Neutrophil (primary cell): Measurements from ENCODE around the gene RAP1GAP2.

Experiments used
- H3K27ac ChIP-seq: fragments of 200-600 bp; sonication (generic); 2 replicates; pipeline ENCODE4 v1.5.1; 2016; ENCODE audit warnings: mild to moderate bottlenecking, moderate library complexity
- H3K27me3 ChIP-seq: fragments of 200-600 bp; sonication (generic); 2 replicates; pipeline ENCODE4 v1.6.0; 2016; ENCODE audit warnings: mild to moderate bottlenecking
- H3K36me3 ChIP-seq: fragments of 200-600 bp; sonication (generic); 2 replicates; pipeline ENCODE4 v1.5.1; 2017
- H3K4me1 ChIP-seq, 2 experiments: fragments of 200-600 bp in 1 of 2; sonication (generic) in 1 of 2; 1 replicate in 1 of 2; 2 replicates in 1 of 2; pipeline versions ENCODE4 v1.5.1 to v1.6.1; 2013 to 2016; ENCODE audit warnings: low read depth in 1 of 2, low read length in 1 of 2, mild to moderate bottlenecking in 1 of 2, moderate library complexity in 1 of 2; ENCODE audit not compliant: control insufficient read depth in 1 of 2, insufficient read depth in 1 of 2
- H3K4me3 ChIP-seq, 2 experiments: fragments of 200-600 bp in 1 of 2; sonication (generic) in 1 of 2; 1 replicate in 1 of 2; 2 replicates in 1 of 2; pipeline ENCODE4 v1.5.1; 2013 to 2016; ENCODE audit warnings: low read depth in 1 of 2, low read length in 1 of 2, mild to moderate bottlenecking in 1 of 2, moderate library complexity in 1 of 2
- H3K9me3 ChIP-seq: fragments of 200-600 bp; sonication (generic); 2 replicates; pipeline ENCODE4 v1.5.1; 2016
- CTCF ChIP-seq: fragments of 200-600 bp; sonication (generic); IDR thresholded peaks from 2 replicates; pipeline ENCODE4 v1.5.1; 2016; ENCODE audit warnings: antibody characterized with exemption

RAP1GAP2 gene

GRCh38 chr17:2949469-2950044 lies 153.3 kb downstream of the RAP1GAP2 start:
- no peak for TF ChIP-seq CTCF
- H3K4me3 ChIP-seq, result no peak overlapping the region
- H3K36me3 ChIP-seq, result peaks cover 15% of the 10 kb centered on the region
- H3K27ac ChIP-seq, result no peak overlapping the region
- peaks cover 34 to 41% of the 10 kb centered on the region in 2 experiments for H3K4me1 ChIP-seq
- no peaks in the 10 kb centered on the region for H3K27me3 ChIP-seq
- H3K9me3 ChIP-seq, result no peaks in the 10 kb centered on the region

GRCh38 chr17:2950846-2951245 lies 154.6 kb downstream of the RAP1GAP2 start:
- Histone ChIP-seq H3K27ac (no peak overlapping the region), H3K9me3 (no peaks in the 10 kb centered on the region)
- TF ChIP-seq CTCF, result no peak

GRCh38 chr17:2952174-2952845 lies 156.1 kb downstream of the RAP1GAP2 start:
- Histone ChIP-seq H3K27ac (no peak overlapping the region), H3K9me3 (no peaks in the 10 kb centered on the region), H3K27me3 (no peaks in the 10 kb centered on the region), H3K4me1 (peaks cover 16 to 21% of the 10 kb centered on the region in 2 experiments), H3K4me3 (no peak overlapping the region), H3K36me3 (peaks cover 15% of the 10 kb centered on the region)
- TF ChIP-seq CTCF, result no peak

More at GRCh38 chr17:2950846-2951245, 154.6 kb downstream of the RAP1GAP2 start:
- Histone ChIP-seq H3K4me1 (peaks cover 24 to 28% of the 10 kb centered on the region in 2 experiments), H3K27me3 (no peaks in the 10 kb centered on the region), H3K36me3 (peaks cover 15% of the 10 kb centered on the region), H3K4me3 (no peak overlapping the region)

GRCh38 chr17:2954898-2955445 lies 158.7 kb downstream of the RAP1GAP2 start:
- no peak for TF ChIP-seq CTCF
- Histone ChIP-seq H3K4me3 (no peak overlapping the region), H3K4me1 (peaks cover 0 to 3% of the 10 kb centered on the region in 2 experiments), H3K36me3 (peaks cover 13% of the 10 kb centered on the region), H3K9me3 (no peaks in the 10 kb centered on the region), H3K27ac (no peak overlapping the region), H3K27me3 (no peaks in the 10 kb centered on the region)

GRCh38 chr17:2955931-2956582 lies 159.8 kb downstream of the RAP1GAP2 start:
- peaks cover 17% of the 10 kb centered on the region for H3K36me3 ChIP-seq
- peaks cover 0 to 3% of the 10 kb centered on the region in 2 experiments for H3K4me1 ChIP-seq
- TF ChIP-seq CTCF, result no peak
- H3K27ac ChIP-seq, result no peak overlapping the region
- no peaks in the 10 kb centered on the region for H3K9me3 ChIP-seq
- no peak overlapping the region for H3K4me3 ChIP-seq
- H3K27me3 ChIP-seq, result no peaks in the 10 kb centered on the region
